Inflammatory macrophage treated with lipopolysaccharide for 1 hour (primary cell): Measurements from ENCODE around the gene GPR3.

Experiments used
- DNase-seq, 2 donors: peaks; one replicate each; pipeline ENCODE4 v3.0.0-alpha.2; 2020 to 2022

Gene GPR3, protein sequence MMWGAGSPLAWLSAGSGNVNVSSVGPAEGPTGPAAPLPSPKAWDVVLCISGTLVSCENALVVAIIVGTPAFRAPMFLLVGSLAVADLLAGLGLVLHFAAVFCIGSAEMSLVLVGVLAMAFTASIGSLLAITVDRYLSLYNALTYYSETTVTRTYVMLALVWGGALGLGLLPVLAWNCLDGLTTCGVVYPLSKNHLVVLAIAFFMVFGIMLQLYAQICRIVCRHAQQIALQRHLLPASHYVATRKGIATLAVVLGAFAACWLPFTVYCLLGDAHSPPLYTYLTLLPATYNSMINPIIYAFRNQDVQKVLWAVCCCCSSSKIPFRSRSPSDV

DNA sequence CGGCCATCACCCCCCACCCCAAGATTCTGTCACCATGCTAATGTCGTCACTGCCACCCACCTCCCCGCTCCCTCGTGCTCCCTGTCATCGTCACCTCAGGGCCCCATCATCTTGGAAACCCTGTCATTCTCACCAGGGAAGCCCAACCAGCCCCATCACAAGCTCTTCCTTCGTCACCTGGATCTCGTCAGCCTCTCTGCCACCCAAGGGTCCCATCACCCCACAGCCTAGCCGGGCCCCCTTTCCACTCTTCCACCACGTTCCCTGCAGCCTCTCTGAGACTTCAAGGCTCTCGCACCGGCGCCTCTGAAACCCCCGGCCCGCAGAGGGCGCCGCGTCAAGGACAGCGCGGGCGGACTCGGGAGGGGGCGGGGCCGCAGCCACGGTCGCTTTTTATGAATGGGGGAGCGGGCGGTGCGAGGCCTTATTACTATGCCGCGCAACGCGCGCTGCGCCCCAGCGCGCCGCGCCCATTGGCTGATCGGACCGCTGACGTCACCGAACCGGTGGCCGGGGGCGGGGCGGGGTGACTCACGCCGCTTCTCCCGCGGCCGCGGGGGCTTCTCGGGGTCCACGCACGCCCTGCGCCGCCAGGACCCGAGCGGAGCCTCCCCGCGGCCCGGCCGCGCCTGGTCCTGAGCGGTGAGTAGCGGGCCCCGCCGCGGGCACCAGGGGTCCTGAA is at the start of gene GPR3:
Gene GPR3 (plus strand): TSS at position 527 of the 682 bp plus-strand sequence. CDS start 1,177 bp downstream, outside the sequence.
- DNase-seq: peak; percentile 71 to 88

DNA sequence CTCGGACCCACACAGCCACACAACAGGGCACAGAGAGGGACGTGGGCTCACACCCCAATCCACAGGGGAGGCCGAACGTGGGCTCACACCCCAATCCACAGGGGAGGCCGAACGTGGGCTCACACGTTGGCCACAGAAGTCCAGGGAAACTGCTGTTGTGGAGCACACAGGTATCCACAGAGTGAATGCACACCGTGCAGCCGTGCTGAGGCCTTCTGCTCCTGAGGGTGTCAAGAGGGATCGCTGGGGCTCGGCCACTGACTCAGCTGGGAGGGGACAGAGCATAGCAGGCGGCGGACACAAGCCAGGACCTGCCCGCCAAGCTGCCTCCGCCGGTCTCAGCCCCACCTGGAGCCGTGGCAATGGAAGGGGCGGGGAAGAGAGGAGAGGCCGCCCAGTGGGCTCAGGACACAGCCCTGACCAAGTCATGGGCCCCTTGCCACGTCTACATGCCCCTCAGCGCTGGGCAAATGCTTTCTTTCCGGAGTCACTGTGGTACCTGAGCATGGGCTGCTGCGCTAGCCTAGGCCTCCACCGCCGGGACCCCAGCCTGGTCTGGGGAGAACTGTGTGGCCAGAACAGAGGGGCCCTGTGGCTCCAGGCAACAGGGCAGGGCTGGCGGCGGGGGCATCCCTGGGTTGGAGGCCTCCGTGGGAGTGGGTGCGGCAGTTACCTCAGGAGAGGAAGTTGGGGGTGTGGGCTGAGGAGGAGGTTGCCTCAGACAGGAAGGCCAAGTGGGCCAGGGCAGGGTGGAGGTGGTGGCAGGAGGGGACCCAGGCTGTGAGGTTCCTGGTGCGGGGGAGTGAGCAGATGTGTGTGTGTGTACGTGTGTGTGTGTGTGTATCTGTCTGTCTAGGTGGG is 49.4 kb upstream of the GPR3 start:
- peak; percentile 35 to 49 for DNase-seq

DNA sequence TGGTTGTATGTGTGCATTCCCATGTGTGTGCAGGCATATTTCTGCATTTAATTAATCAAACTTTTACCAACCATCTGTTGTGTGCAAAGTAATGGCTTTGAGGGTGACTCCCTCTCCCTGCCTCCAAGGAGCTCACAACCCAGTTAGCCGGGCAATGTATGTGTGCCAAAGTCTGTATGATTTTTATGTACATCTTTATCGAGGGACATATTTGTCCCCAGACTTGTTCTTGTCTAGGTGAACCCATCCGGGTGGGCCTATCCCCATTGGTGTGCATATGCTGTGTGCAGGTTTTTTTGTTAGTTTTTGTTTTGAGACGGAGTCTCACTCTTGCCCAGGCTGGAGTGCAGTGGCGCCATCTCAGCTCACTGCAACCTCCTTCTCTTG is 48.8 kb upstream of the GPR3 start:
- no peak for DNase-seq

DNA sequence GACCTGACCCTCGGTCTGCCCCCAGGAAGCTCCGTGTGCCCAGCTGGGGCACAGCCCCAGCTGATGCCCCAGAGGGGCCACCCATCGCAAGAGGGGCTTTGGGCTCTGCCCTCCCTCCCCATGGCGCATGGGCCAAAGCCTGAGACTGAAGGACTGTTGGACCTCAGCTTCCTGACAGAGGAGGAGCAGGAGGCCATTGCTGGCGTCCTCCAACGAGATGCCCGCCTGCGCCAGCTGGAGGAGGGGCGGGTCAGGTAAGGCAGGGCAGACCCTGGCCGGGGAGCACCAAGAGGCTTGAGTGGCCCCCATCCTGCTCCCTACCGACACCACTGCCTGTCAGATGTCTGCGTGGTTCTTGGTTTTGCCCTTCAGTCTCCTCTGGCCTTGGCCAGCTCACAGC is 47.1 kb upstream of the GPR3 start:
- DNase-seq: no peak

DNA sequence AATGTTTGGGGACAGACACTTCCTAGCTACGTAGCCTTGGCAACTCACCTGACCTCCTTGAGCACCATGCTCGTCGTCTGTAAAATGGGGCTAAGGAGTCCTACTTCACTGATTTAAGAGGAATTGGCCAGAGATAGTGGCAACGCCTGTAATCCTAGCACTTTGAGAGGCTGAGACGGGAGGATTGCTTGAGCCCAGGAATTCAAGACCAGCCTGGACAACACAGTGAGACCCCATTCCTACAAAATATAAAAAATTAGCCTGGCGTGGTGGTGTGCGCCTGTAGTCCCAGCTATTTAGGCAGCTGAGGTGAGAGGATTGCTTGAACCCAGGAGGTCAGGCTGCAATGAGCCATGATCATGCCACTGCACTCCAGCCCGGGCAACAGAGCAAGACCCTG is 46.1 kb upstream of the GPR3 start:
- no peak for DNase-seq

DNA sequence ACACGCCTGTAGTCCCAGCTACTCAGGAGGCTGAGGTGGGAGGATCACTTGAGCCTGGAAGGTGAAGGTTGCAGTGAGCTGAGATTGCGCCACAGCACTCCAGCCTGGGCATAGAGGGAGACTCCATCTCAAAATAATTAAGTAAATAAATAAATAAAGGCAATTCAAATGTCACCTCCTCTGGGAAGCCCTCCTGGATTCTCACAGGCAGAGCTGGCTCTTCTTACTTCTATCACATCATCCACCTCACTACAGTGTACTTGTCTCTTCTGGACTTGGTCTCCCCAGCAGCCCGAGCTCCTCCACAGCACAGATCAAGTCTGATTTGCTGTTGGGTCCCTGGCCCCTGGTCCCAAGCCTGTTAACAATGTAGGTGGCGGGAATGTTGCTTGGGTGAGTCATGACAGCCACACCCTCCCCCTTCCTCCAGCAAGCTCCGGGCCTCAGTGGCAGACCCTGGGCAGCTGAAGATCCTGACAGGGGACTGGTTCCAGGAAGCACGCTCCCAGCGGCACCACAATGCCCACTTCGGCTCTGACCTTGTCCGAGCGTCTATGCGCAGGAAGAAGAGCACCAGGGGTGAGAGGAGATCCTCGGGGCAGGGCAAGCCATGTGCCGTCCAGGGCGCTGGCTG is 45.3 kb upstream of the GPR3 start:
- no peak for DNase-seq

DNA sequence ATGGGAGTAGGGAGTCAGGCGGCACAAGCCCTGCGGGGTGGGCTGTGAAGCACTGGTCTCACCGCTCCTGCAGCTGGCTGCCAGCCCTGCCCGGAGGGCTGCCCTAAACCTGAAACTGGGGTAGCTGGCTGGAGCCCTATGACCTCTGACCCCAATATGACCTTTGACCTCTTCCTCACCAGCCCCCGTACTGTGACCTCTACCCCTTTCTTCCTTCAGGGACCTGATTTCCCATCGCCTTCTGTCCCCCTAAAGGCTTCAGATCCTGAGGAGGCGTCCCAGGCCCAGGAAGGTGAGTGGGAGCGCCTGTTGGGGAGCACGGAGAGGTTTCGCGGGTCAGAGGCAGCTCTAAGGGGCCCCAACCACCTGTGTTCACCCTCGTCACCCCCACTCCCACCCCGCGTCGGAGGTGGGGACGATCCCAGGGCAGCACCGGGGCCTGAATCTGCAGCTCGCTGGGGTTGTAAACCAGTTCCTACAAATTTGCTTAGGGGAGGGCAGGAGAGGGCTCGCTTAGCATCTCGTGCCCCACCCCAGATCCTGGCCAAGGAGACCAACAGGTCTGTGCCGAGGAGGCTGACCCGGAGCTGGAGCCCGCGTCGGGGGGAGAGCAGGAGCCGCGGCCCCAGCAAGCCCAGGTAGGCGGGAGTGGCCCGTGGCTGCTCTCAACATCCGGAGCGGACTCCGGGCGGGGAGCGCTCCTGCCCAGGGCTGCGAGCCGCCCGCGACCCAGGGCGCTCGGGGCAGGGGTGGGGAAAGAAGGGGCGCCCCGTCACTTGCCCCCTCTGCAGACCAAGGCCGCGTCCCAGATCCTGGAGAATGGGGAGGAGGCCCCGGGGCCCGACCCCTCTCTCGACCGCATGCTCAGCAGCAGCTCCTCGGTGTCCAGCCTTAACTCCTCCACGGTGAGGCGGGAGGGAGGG is 43.3 kb upstream of the GPR3 start:
- no peak for DNase-seq

DNA sequence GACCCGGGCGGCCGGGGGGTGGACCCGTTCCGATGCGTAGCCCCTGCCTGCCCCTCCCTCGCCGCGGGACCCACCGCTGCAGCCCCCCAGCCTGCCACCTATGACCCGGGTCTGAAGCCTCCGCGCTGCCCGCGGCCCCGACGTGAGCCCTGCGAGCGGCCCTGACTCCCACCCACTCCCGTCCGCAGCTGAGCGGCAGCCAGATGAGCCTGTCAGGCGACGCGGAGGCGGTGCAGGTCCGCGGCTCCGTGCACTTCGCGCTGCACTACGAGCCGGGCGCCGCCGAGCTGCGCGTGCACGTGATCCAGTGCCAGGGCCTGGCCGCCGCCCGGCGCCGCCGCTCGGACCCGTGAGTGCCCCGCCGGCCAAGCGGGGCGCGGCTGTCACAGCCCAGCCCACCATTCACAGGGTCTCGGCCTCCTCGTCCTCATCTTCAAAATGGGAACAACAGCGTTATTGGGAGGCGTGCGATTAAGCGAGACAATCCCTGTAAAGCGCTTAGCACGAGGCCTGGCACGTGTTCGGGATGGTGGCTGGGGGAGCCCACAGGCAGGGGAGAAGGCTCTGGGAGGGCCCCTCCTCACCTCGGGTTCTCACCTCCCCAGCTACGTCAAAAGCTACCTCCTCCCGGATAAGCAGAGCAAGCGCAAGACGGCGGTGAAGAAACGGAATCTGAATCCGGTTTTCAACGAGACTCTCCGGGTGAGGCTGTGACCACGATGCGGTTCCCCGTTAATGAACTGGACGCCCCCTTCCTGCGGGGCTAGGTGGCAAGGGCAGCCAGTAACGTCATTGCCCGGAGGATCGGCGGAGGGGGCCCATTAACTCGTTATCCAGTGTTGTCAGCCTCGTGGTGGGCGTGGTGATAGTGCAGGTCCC is 42.4 kb upstream of the GPR3 start:
- DNase-seq: no peak

DNA sequence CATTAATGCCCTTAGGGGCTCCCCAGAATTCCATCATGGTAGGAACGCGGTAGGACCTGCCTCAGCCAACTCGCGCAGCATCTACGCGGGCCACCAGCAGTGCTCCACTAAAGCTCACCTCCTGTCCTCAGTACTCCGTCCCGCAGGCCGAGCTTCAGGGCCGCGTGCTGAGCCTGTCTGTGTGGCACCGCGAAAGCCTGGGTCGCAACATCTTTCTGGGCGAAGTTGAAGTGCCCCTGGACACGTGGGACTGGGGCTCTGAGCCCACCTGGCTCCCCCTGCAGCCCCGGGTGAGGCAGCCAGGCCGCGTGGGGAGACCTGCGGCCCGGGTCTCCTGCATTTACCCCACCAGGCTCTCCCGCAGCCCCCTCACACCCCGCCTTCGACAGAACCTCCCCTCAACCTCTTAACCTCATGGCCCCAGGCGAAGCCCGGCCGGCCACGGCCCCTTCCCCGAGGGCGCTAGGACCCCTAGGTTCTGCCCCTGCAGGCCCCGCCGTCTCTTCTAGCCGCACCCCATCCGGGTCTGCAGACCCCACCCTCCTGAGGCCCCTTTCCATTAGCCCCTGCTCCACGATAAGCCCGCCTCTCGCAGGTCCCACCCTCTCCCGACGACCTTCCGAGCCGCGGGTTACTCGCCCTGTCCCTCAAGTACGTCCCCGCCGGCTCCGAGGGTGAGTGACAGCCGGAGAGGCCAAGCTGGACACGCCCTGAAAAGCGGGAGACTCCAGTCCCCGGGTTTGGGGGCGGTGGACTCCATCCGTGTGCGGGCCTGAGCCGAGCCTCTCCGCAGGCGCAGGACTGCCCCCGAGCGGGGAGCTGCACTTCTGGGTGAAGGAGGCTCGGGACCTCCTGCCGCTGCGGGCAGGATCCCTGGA is 41.5 kb upstream of the GPR3 start:
- no peak for DNase-seq

DNA sequence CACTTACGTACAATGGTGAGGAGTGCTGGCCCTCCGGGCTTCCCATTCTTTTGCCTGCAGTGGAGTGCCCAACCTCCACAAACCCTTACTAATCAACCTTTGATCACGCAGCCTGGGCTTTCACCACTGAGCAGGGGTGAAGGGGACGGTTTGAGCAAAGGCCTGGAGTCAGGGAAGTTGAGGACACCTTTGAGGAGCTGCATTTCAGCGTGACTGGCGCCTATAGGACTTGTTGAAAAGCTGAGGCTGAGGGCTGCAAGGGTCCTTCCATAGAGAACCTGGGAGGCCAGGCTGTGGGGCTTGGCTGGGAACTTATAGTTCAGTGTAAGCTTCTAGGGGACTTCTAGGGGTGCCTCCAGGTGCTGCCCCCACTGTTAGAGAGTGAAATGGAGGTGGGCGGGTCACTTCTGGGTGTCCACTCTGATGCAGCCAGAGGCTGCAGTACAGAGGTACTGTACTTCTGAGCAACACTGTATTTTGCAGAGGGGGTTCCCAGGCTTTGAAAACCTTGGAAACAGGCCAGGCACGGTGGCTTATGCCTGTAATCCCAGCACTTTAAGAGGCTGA is 40.8 kb upstream of the GPR3 start:
- DNase-seq: no peak

DNA sequence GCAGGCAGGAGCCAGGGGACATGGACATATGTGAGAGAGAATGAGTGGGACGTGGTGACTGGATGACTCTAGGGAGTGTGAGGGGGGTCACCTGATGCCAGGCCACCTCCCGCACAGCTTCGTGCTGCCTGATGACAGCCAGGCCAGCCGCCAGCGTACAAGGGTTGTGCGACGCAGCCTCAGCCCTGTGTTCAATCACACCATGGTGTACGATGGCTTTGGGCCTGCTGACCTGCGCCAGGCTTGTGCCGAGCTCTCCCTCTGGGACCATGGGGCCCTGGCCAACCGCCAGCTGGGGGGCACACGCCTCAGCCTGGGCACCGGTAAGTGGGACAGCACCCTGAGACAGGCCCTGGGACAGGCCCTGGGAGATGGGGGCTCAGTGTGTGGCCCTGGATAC is 39.3 kb upstream of the GPR3 start:
- DNase-seq: no peak

DNA sequence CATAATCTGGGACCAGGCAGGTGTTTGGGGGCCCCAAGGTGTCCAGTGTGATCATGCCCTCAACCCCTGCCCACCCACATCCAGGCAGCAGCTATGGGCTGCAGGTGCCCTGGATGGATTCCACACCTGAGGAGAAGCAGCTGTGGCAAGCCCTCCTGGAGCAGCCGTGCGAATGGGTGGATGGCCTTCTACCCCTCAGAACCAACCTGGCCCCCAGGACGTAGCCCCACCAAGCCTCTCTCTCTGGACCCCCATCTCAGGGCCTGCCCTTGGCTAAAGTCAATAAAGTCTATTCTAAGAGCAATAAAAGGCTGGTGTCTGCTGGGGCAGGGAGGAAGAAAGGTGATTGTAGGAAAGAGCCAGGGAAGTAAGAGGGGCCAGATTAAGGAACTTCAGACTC is 38.8 kb upstream of the GPR3 start:
- no peak for DNase-seq

DNA sequence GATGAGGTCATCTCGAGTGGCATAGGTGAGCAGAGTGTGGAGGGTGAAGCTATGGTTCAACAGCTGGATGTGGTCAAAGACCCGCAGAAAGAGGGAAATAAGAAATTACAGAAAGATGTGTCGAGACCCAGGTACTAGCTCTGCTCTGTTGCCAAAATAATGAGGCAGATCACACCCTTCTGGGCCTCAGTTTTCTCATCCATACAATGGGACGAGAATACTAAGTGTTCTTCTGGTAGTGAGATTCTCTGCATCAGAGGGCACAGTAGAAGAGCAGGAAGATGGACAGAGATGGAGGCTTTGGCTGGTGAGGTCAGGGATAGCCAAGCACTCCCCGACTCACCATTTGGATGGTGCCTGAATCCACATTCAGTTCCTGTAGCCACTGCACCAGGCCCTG is 36.7 kb upstream of the GPR3 start:
- DNase-seq: no peak

DNA sequence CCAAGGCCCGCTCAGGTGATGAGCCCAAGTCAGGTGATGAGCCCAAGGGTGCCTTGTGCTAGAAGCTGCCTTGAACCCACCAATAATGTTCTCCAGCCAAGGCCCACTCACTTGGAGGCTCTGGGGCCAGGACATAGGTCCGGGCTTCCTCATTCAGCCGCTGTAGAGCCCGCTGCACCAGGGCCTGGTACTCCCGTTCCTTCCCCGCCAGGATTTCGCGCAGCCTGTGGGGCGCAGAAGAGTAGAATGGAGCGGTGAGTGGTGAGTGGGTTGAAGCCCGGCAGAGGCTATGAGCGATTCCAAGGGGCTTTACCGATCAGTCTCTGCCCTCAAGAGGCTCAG is 36.2 kb upstream of the GPR3 start:
- DNase-seq: no peak

DNA sequence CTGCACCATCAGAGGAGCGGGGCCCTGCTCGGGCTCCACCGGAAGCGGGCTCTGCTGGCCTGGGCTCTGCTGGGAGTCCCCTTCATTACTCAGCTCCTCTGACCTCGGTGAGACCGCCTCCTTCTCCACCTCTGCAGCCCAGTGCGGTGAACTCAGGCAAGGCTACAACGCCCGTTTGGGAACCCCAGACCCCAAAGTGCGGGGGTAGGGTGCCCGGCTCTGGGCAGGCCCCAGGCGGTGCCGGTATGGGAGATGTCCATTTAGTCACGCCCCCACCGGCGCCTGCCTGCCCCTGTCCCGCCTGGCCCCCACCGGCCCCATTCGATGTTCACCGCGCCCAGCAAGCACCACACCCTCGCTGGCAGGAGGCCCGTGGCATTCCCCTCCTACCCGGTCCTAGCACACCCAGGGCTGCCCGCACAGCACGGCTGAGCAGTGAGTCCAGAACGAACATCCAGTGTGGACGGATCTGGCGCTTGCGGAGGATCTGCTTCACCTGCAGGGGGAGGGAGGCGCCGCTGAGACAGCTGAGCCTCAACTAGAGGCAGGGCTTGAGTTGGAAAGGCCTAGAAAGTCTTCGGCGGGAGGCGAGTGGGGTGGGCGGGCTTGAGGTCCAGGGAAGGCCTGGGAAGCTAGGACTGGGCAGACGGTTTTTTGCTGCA is 35.7 kb upstream of the GPR3 start:
- DNase-seq: peak in 1 of 2 donors; percentile 58

DNA sequence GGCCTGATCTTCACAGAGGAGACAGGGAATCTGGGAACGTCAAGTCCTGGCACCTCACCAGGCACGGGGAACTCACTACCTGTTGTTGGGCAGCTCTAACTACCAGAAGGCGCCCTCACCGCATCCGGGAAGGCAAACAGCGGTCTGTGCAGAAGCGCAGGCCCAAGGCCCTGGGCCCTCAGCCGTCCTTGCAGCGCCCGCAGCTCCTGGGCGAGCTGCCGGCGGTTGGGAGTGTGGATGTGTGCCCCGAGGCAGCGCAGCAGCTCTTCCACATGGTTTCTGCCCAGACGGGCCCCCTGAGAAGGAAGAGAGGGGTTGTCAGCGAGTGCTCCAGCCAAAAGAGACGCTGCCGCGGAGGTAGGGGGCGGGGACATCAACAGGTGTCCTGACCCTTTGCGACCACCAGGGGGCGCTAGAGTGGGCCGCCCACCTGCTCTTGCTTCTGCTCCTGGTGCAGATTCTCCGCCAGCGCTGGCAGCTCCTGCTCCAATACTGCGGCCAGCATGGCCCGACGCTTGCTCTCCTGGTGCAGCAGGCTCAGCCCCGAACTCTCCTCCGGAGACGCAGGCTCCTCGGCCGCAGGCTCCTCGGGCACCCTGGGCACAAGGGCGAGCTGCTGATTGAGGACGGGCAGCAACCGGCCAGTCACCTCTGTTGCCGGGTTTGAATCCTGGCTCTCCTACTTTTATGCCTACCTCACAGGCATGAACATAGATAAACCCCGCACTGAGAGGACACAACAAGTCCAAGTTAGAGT is 35.0 kb upstream of the GPR3 start:
- peak; percentile 31 to 72 for DNase-seq

DNA sequence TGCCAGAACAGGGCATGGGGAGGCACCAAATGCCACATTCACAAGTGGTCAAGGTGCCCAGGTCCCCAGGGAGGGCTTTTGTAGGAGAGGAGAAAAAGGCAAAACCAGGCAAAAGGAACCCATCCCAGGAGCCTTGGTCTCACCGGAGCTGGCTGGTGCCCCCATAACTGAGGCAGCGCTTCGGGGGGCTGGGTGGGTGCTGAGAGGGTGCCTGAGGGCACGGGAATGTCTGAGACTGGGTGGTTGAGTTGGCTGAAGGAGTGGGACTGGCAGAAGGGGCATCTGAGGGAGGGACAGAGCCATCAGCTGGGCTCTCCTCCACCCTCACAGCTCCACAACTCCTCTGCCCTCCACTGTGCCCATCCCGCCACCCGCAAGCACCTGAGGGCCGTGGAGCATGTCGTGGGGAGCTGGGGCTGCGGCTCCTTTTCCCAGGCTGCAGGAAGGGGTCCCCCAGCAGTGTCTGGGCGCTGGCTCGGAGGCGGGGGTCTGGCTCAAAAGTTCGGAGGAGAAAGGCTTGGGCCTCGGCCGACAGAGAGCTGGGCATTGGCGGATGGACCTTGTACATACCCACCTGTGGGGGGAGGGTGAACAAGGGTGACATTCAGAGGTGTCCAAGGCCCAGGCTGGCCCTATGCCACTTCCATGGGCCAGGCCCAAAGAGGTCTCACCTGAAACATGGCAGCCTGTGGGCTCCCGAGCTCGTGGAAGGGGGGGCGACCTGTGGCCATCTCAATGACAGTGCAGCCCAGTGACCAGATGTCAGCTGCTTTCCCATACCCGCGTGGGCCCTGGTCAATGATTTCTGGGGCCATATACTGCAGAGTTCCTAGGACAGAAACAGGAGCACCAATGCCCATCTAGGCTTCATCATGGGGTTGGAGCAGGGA is 34.1 kb upstream of the GPR3 start:
- DNase-seq: no peak
